ENCODE measurements around the gene ABLIM3. TPM values are rescaled to one million over a fixed set of nuclear protein-coding genes. Genes with fewer than 3 reads are reported as not detected.

Gene ABLIM3
- total RNA-seq, 1 experiment from 2014 or later: not detected

DNA sequence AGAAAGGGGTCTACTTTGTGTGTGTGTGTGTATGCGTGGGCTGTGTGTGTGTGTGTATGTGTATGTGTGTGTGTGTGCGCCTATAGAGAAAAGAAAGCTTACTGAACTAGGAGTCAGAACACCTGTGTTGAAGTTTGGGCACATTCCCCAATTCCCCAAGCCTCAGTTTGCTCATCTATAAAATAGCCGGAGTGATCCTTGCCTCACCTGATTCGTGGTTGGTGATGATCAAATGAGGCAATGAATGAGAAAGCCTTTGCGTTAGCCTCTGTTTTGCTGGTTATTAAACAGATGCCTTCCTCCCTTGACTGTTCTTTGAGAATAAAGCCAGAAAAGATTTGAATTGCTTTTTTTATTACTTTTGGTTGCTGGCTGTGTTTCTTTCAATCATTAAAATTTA is 20.6 kb downstream of the ABLIM3 start:
- CTCF ChIA-PET: no interaction called here
- no TSS peak for BruUV-seq (replicated peaks)
- no peaks in the 10 kb centered on the region for H3K4me1 Mint-ChIP-seq (ENCODE audit: low read depth, unreplicated experiment)

DNA sequence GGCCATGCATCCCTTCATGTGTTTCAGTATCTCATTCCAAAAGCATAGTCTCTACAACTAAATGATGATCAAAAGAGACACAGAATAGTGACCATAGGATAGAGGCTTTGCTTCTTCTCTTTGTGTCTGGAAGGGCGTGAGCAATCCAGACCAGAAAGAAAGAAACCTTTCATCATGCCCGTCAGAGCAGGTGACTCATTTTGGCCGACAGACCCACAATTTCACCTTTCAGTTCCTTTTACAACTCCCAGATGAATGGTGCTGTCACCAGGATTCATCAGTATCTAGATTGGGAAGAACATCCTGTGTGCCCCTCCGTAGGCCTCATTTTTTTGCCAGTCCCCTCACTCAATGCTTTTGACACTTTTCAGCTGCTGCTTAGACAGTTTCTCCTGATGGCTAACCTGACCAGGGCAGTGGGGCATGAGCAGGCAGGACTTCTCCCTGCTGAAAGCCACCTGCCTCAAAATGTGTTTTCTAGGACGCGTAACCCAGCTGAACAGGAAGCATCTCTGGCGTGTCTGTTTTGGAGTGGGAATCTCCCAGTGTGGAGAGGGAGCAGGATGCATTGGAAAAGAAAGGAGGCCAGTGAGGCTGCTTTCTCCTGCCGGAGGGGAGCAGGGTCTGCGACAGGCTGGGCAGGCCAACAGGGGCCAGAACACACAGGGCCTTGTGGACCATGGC is 21.2 kb downstream of the ABLIM3 start:
- H3K27me3 ChIP-seq (replicated peaks; ENCODE audit: control insufficient read depth, insufficient read depth, low read length): no peaks in the 10 kb centered on the region
- intact Hi-C loops (cut with micrococcal nuclease; ENCODE audit: unreplicated experiment): no loop called here
- no peak overlapping the region for H3K27ac Mint-ChIP-seq (ENCODE audit: unreplicated experiment)
- no peak for DNase-seq
- ChIA-PET CTCF (no interaction called here), POLR2A (no interaction called here)
- no peaks in the 10 kb centered on the region for H3K9me3 Mint-ChIP-seq (ENCODE audit: unreplicated experiment)
- H3K4me3 Mint-ChIP-seq (ENCODE audit: unreplicated experiment): no peak overlapping the region
- TF ChIP-seq, protein P1, sequence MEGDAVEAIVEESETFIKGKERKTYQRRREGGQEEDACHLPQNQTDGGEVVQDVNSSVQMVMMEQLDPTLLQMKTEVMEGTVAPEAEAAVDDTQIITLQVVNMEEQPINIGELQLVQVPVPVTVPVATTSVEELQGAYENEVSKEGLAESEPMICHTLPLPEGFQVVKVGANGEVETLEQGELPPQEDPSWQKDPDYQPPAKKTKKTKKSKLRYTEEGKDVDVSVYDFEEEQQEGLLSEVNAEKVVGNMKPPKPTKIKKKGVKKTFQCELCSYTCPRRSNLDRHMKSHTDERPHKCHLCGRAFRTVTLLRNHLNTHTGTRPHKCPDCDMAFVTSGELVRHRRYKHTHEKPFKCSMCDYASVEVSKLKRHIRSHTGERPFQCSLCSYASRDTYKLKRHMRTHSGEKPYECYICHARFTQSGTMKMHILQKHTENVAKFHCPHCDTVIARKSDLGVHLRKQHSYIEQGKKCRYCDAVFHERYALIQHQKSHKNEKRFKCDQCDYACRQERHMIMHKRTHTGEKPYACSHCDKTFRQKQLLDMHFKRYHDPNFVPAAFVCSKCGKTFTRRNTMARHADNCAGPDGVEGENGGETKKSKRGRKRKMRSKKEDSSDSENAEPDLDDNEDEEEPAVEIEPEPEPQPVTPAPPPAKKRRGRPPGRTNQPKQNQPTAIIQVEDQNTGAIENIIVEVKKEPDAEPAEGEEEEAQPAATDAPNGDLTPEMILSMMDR (IDR thresholded peaks at IDR 0.05; ENCODE audit: insufficient read depth in 1 of 2, low read depth in 1 of 2, low read length in 1 of 2, severe bottlenecking in 1 of 2, unreplicated experiment in 1 of 2): no peak
- H3K27me3 Mint-ChIP-seq (ENCODE audit: insufficient read depth, unreplicated experiment): peaks cover under 1% of the 10 kb centered on the region
- H3K36me3 Mint-ChIP-seq (ENCODE audit: insufficient read depth, unreplicated experiment): no peaks in the 10 kb centered on the region
- H3K9me3 ChIP-seq: no peaks in the 10 kb centered on the region
- H3K4me1 ChIP-seq: no peaks in the 10 kb centered on the region
- no TSS peak for BruUV-seq (replicated peaks)
- no peaks in the 10 kb centered on the region for H3K4me1 Mint-ChIP-seq (ENCODE audit: low read depth, unreplicated experiment)
- H3K36me3 ChIP-seq (ENCODE audit: control insufficient read depth, insufficient read depth, low read length): no peaks in the 10 kb centered on the region
- no peak overlapping the region for H3K4me3 ChIP-seq (ENCODE audit: low read depth, low read length)

More for the DNA sequence above, 20.6 kb downstream of the ABLIM3 start:
- no peaks in the 10 kb centered on the region for H3K9me3 ChIP-seq
- Mint-ChIP-seq H3K4me3 (ENCODE audit: unreplicated experiment) (no peak overlapping the region), H3K27me3 (ENCODE audit: insufficient read depth, unreplicated experiment) (no peaks in the 10 kb centered on the region), H3K27ac (ENCODE audit: unreplicated experiment) (no peak overlapping the region), H3K9me3 (ENCODE audit: unreplicated experiment) (no peaks in the 10 kb centered on the region), H3K36me3 (ENCODE audit: insufficient read depth, unreplicated experiment) (no peaks in the 10 kb centered on the region)
- H3K4me1 ChIP-seq: no peaks in the 10 kb centered on the region
- H3K4me3 ChIP-seq (ENCODE audit: low read depth, low read length): no peak overlapping the region
- no peaks in the 10 kb centered on the region for H3K27me3 ChIP-seq (replicated peaks; ENCODE audit: control insufficient read depth, insufficient read depth, low read length)
- TF ChIP-seq, protein P1 (IDR thresholded peaks at IDR 0.05; ENCODE audit: insufficient read depth in 1 of 2, low read depth in 1 of 2, low read length in 1 of 2, severe bottlenecking in 1 of 2, unreplicated experiment in 1 of 2): no peak
- POLR2A ChIA-PET: no interaction called here
- intact Hi-C loops (cut with micrococcal nuclease; ENCODE audit: unreplicated experiment): no loop called here
- no peak for DNase-seq
- no peaks in the 10 kb centered on the region for H3K36me3 ChIP-seq (ENCODE audit: control insufficient read depth, insufficient read depth, low read length)

DNA sequence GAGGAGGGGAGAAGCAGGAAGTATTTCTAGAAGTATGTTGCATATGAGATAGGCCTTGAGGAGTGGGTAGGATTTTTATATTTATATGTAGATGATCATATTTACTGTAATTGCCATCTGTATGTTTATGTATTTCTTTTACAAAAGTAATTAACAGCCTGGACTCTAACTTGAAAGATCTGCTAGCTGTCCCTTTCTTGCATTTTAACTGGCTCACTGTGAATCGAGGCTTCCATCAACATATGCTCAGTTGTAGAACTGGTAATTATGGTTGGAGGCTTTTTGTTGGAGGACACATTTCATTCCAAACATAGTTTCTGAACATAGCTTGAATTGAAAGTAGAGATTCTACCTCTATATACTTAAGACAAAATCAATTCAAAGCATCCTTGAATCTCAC is 23.4 kb downstream of the ABLIM3 start:
- Mint-ChIP-seq H3K4me3 (ENCODE audit: unreplicated experiment) (no peak overlapping the region), H3K9me3 (ENCODE audit: unreplicated experiment) (no peaks in the 10 kb centered on the region), H3K27me3 (ENCODE audit: insufficient read depth, unreplicated experiment) (peaks cover 7% of the 10 kb centered on the region), H3K27ac (ENCODE audit: unreplicated experiment) (no peak overlapping the region), H3K4me1 (ENCODE audit: low read depth, unreplicated experiment) (no peaks in the 10 kb centered on the region), H3K36me3 (ENCODE audit: insufficient read depth, unreplicated experiment) (no peaks in the 10 kb centered on the region)
- ChIA-PET POLR2A (no interaction called here), CTCF (no interaction called here)
- Histone ChIP-seq H3K36me3 (ENCODE audit: control insufficient read depth, insufficient read depth, low read length) (no peaks in the 10 kb centered on the region), H3K4me1 (no peaks in the 10 kb centered on the region), H3K27me3 (replicated peaks; ENCODE audit: control insufficient read depth, insufficient read depth, low read length) (no peaks in the 10 kb centered on the region), H3K4me3 (ENCODE audit: low read depth, low read length) (no peak overlapping the region), H3K9me3 (no peaks in the 10 kb centered on the region)
- intact Hi-C loops (cut with micrococcal nuclease; ENCODE audit: unreplicated experiment): no loop called here
- DNase-seq: no peak
- no TSS peak for BruUV-seq (replicated peaks)
- TF ChIP-seq, protein P1 (IDR thresholded peaks at IDR 0.05; ENCODE audit: insufficient read depth in 1 of 2, low read depth in 1 of 2, low read length in 1 of 2, severe bottlenecking in 1 of 2, unreplicated experiment in 1 of 2): no peak

Data from Caco-2 (cell line).